ENCODE results near the gene POM121C.
"Not testable (repeated sequence)": the region's sequence is repeated elsewhere in the genome, so short reads cannot be mapped to it uniquely, and the experiment has no call there.

- TF ChIP-seq EZH2 (IDR thresholded peaks at IDR 0.05; ENCODE audit: borderline replicate concordance, low read length); CTCF (IDR thresholded peaks at IDR 0.05; ENCODE audit: low read length): not testable (repeated sequence)
Measured at GRCh38 chr7:75480313-75480712, 5.8 kb downstream of the POM121C start.

Measured in OCI-LY1 (cell line).